Kidney (tissue), 14 donors: ENCODE results near the gene ALK. TPM values are rescaled to one million over a fixed set of nuclear protein-coding genes. Genes with fewer than 3 reads are reported as not detected.

Experiments used
- DNase-seq, 5 donors: peaks; one replicate each; pipeline ENCODE4 v3.0.0-alpha.2; 2013 to 2020
- FAIRE-seq: peaks from 2 replicates; lab custom pipeline; 2012; peaks lifted over from hg19 to GRCh38; lab: Jason Lieb, UNC
- H3K27ac ChIP-seq, 2 donors: one replicate each; pipeline ENCODE4 v1.7.0; 2013; ENCODE audit warnings: low read depth in 2 of 2, low read length in 2 of 2, inconsistent platforms in 1 of 2
- H3K27me3 ChIP-seq: one replicate; pipeline ENCODE4 v1.7.1; 2013; ENCODE audit warnings: low read length, inconsistent platforms; ENCODE audit not compliant: control insufficient read depth, insufficient read depth
- H3K36me3 ChIP-seq, 3 donors: one replicate each; pipeline versions ENCODE4 v1.7.0 to v1.7.1; 2013; ENCODE audit warnings: low read length in 3 of 3, control low read depth in 1 of 3, inconsistent platforms in 1 of 3; ENCODE audit not compliant: insufficient read depth in 3 of 3, control insufficient read depth in 2 of 3
- H3K4me1 ChIP-seq, 3 donors: one replicate each; pipeline versions ENCODE4 v1.7.0 to v1.7.1; 2013; ENCODE audit warnings: low read length in 3 of 3, inconsistent platforms in 1 of 3, low read depth in 1 of 3; ENCODE audit not compliant: control insufficient read depth in 2 of 3, insufficient read depth in 2 of 3
- H3K4me3 ChIP-seq, 3 donors: one replicate each; pipeline versions ENCODE4 v1.7.0 to v1.8.1; 2013; ENCODE audit warnings: low read length in 3 of 3, control low read depth in 1 of 3, inconsistent platforms in 1 of 3
- H3K9ac ChIP-seq, 3 donors: one replicate each; pipeline versions ENCODE4 v1.7.0 to v1.7.1; 2013; ENCODE audit warnings: low read length in 3 of 3, control low read depth in 1 of 3, inconsistent platforms in 1 of 3
- H3K9me3 ChIP-seq, 3 donors: one replicate each; pipeline versions ENCODE4 v1.7.0 to v1.7.1; 2013; ENCODE audit warnings: low read length in 3 of 3, control low read depth in 1 of 3, inconsistent platforms in 1 of 3; ENCODE audit not compliant: control insufficient read depth in 2 of 3, insufficient read depth in 1 of 3
- intact Hi-C: fragments of 100-400 bp; cut with DNase I; formaldehyde crosslinking; loops from one replicate; pipeline ENCODE4 v1.11.1; 2022
- polyA plus RNA-seq: library from polyadenylated mRNA; stranded (reverse); fragments of 350-450 nt; fragmentation: Illumina TruSeq; extraction: RNeasy Lipid Tissue Mini Kit (QIAGEN cat#74804); gene quantifications from one replicate; pipeline ENCODE4 v1.2.3, GENCODE V29; 2014; ENCODE audit warnings: low read depth, low replicate concordance; ENCODE audit not compliant: insufficient read depth
- total RNA-seq: library from RNA; stranded (reverse); fragmentation: NEBNext Ultra II Directional; extraction: Animal tissue kit (Norgen Biotek cat#: 25700); gene quantifications from one replicate; pipeline ENCODE4 v1.2.1, GENCODE V29; 2021
- TF ChIP-seq, protein P1 (sequence below): IDR thresholded peaks from 3 replicates; pipeline ENCODE4 v1.5.1; 2012; ENCODE audit warnings: mild to moderate bottlenecking, moderate library complexity, borderline replicate concordance; ENCODE audit not compliant: insufficient read depth; ENCODE audit errors: extremely low read depth
- donor health status: control.
- donor health status: control.
- donor health status: control.
- donor health status: control.
- donor health status: control.
- donor health status: DM: yes; HTN: yes; CAD: no.
- donor health status: Normal renal cell carcinoma (clear cell type).

Gene ALK
- total and polyA plus RNA-seq, 2 donors from 2014 or later = 0.13 TPM; not detected in 1

- H3K4me1 ChIP-seq = peaks cover 0 to 9% (median 6%) of the 10 kb centered on the region in 3 donors
- peak in 3 of 5 donors; percentile 46 to 61 (median 53) for DNase-seq
Observed at GRCh38 chr2:29400930-29401653, 520.3 kb downstream of the ALK start.

DNA sequence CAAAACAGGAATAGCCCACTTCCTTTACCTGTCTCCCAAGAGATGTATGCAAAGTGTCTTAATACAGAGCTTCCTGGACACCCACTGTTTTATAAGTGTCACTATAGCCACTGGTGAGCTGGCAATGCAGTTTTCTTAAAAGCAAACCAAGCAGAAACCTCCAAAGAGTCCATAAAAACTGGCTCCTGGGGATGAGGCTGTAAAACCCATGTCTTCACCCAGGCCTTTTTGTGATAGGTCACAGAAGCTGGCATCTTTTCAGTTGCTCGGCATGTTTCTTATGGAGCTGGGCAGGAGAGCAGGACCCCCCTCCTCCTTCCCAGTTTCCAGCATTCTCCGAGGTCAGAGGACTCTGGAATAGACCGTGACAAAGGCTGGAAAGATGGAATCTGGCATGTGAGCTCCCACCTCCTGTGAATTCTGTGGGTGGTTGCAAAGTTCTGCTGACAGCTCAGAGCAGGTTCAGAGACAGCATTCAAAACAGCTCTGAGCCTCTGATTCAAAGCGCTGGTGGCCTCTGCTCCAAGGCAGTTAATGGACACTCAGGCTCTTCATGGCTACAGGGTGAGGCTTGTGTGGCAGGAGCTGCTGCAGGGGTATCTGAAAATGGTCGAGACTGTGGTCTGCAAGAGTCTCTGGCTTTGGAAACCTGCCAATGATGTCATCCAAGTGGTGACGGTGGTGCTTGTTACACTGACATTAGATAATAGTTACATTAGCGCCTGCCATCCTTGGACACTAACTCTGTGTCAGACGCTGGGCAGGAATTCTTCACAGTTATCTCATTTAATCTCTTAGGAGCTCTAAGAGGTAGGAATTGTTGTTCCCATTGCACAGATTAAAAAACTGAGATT, 522.8 kb downstream of the ALK start:
- no peak overlapping the region for H3K9ac ChIP-seq
- DNase-seq (peak in 4 of 5 donors; percentile 41 to 87 (median 64)), FAIRE-seq (no peak)
- H3K4me3 ChIP-seq = no peak overlapping the region
- no peaks in the 10 kb centered on the region for H3K9me3 ChIP-seq
- intact Hi-C loops = no loop called here
- H3K27ac ChIP-seq = no peak overlapping the region
- H3K36me3 ChIP-seq = no peaks in the 10 kb centered on the region
- H3K4me1 ChIP-seq = peaks cover 0 to 9% (median 6%) of the 10 kb centered on the region in 3 donors
- TF ChIP-seq, protein P1, sequence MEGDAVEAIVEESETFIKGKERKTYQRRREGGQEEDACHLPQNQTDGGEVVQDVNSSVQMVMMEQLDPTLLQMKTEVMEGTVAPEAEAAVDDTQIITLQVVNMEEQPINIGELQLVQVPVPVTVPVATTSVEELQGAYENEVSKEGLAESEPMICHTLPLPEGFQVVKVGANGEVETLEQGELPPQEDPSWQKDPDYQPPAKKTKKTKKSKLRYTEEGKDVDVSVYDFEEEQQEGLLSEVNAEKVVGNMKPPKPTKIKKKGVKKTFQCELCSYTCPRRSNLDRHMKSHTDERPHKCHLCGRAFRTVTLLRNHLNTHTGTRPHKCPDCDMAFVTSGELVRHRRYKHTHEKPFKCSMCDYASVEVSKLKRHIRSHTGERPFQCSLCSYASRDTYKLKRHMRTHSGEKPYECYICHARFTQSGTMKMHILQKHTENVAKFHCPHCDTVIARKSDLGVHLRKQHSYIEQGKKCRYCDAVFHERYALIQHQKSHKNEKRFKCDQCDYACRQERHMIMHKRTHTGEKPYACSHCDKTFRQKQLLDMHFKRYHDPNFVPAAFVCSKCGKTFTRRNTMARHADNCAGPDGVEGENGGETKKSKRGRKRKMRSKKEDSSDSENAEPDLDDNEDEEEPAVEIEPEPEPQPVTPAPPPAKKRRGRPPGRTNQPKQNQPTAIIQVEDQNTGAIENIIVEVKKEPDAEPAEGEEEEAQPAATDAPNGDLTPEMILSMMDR = no peak
- H3K27me3 ChIP-seq = no peaks in the 10 kb centered on the region

More at GRCh38 chr2:29400930-29401653, 520.3 kb downstream of the ALK start:
- Histone ChIP-seq H3K36me3 (no peaks in the 10 kb centered on the region), H3K27me3 (no peaks in the 10 kb centered on the region), H3K9me3 (no peaks in the 10 kb centered on the region), H3K9ac (no peak overlapping the region), H3K27ac (no peak overlapping the region), H3K4me3 (no peak overlapping the region)
- intact Hi-C loops = no loop called here
- TF ChIP-seq, protein P1 = no peak
- FAIRE-seq = no peak

DNA sequence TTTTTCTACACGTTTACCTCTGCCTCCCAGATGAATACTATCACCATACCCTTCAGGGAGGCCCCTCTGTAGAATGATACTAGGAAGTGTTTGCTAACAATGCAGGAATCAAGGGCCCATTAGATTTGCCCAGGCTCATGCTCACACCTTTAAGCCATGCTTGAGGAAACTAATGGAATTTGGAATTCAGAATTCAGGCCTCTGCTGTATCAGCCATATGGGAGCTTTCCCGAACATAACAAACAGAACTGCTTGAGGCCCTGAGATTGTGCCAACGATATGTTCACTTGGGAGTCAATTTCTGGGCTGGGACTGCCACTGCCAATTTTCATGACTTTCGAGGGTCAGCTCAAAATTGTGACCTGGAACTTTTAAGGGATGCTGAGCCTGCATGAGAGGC, 523.7 kb downstream of the ALK start:
- no peak for FAIRE-seq
- TF ChIP-seq, protein P1 = no peak
- Histone ChIP-seq H3K27ac (no peak overlapping the region), H3K9me3 (no peaks in the 10 kb centered on the region), H3K27me3 (no peaks in the 10 kb centered on the region), H3K4me3 (no peak overlapping the region), H3K36me3 (no peaks in the 10 kb centered on the region), H3K4me1 (peaks cover 0 to 9% (median 6%) of the 10 kb centered on the region in 3 donors), H3K9ac (no peak overlapping the region)
- DNase-seq = peak in 3 of 5 donors; percentile 54 to 78 (median 77)
- intact Hi-C loops = no loop called here
